Occipital lobe (tissue), 2 donors: Measurements from ENCODE around the gene C21orf58. TPM values are rescaled to one million over a fixed set of nuclear protein-coding genes. Genes with fewer than 3 reads are reported as not detected.
"Not testable (repeated sequence)": the region's sequence is repeated elsewhere in the genome, so short reads cannot be mapped to it uniquely, and the experiment has no call there.

ENCODE experiments used
- DNase-seq: peaks from one replicate; lab custom pipeline; 2025; lab: John Stamatoyannopoulos, UW
- total RNA-seq: library from RNA; depleted of rRNA; stranded (reverse); fragments of >200 nt; gene quantifications from one replicate; pipeline ENCODE4 v1.2.3, GENCODE V29; 2014

Gene C21orf58
- total RNA-seq, 1 donor from 2014 or later = 3.0 TPM

GRCh38 chr21:46325073-46325912 lies 1.6 kb upstream of the C21orf58 start:
- DNase-seq = peak; percentile 22

- peak; percentile 86 for DNase-seq
These were observed 861 bp upstream of the C21orf58 start for GRCh38 chr21:46324390-46325072.

- DNase-seq = no peak
These were observed 402 bp downstream of the C21orf58 start for GRCh38 chr21:46323227-46323709.

GRCh38 chr21:46322351-46323226 lies 1.1 kb downstream of the C21orf58 start:
- DNase-seq = no peak

GRCh38 chr21:46320331-46320801 lies 3.3 kb downstream of the C21orf58 start:
- no peak for DNase-seq

- no peak for DNase-seq
These were observed 4.5 kb downstream of the C21orf58 start for GRCh38 chr21:46319186-46319585.

GRCh38 chr21:46318464-46318845 lies 5.2 kb downstream of the C21orf58 start:
- DNase-seq = no peak

- DNase-seq = no peak
These were observed 5.8 kb downstream of the C21orf58 start for GRCh38 chr21:46317710-46318463.

GRCh38 chr21:46316708-46317324 lies 6.9 kb downstream of the C21orf58 start:
- no peak for DNase-seq

GRCh38 chr21:46314441-46315020 lies 9.1 kb downstream of the C21orf58 start:
- DNase-seq = no peak

- DNase-seq = no peak
These were observed 10.7 kb downstream of the C21orf58 start for GRCh38 chr21:46312949-46313348.

GRCh38 chr21:46311568-46311967 lies 12.1 kb downstream of the C21orf58 start:
- DNase-seq = no peak

- not testable (repeated sequence) for DNase-seq
These were observed 13.4 kb downstream of the C21orf58 start for GRCh38 chr21:46310260-46310659.

- DNase-seq = no peak
These were observed 15.2 kb downstream of the C21orf58 start for GRCh38 chr21:46308431-46308830.

- no peak for DNase-seq
These were observed 16.0 kb downstream of the C21orf58 start for GRCh38 chr21:46307625-46308024.

- no peak for DNase-seq
These were observed 18.7 kb downstream of the C21orf58 start for GRCh38 chr21:46304955-46305354.

GRCh38 chr21:46304437-46304836 lies 19.2 kb downstream of the C21orf58 start:
- DNase-seq = no peak

- DNase-seq = no peak
These were observed 21.9 kb downstream of the C21orf58 start for GRCh38 chr21:46301759-46302158.

GRCh38 chr21:46299167-46299566 lies 24.5 kb downstream of the C21orf58 start:
- DNase-seq = no peak
